Astrocyte of the spinal cord (primary cell): Measurements from ENCODE around the gene FLT4.
"Not testable (repeated sequence)": the region's sequence is repeated elsewhere in the genome, so short reads cannot be mapped to it uniquely, and the experiment has no call there.

Experiments used
- DNase-seq: peaks from one replicate; pipeline ENCODE4 v3.0.0; 2011; ENCODE audit warnings: low read depth, low spot score
- H3K4me3 ChIP-seq: 2 replicates; pipeline ENCODE4 v1.5.1; 2011; ENCODE audit warnings: low read depth, mild to moderate bottlenecking, low read length, moderate library complexity
- CTCF ChIP-seq: IDR thresholded peaks from 2 replicates; pipeline ENCODE4 v1.5.1; 2012; ENCODE audit warnings: low read depth, mild to moderate bottlenecking, low read length, inconsistent platforms
- in situ Hi-C: cut with HindIII; loops from 2 replicates; pipeline ENCODE4 v1.10.0; 2017; ENCODE audit warnings: low sequenced_read_pairs

FLT4 gene

GRCh38 chr5:180668835-180669596 is 19.6 kb upstream of the FLT4 start:
- no peak overlapping the region for H3K4me3 ChIP-seq
- no peak for DNase-seq
- in situ Hi-C loops = no loop called here
- TF ChIP-seq CTCF = no peak

- no peak overlapping the region for H3K4me3 ChIP-seq
- no peak for TF ChIP-seq CTCF
- in situ Hi-C loops = no loop called here
- no peak for DNase-seq
Observed at GRCh38 chr5:180666812-180667211, 17.4 kb upstream of the FLT4 start.

- DNase-seq = no peak
- TF ChIP-seq CTCF = no peak
- in situ Hi-C loops = no loop called here
- no peak overlapping the region for H3K4me3 ChIP-seq
Observed at GRCh38 chr5:180665682-180666404, 16.4 kb upstream of the FLT4 start.

GRCh38 chr5:180658774-180659564 is 9.6 kb upstream of the FLT4 start:
- in situ Hi-C loops = no loop called here
- no peak overlapping the region for H3K4me3 ChIP-seq
- no peak for TF ChIP-seq CTCF
- no peak for DNase-seq

GRCh38 chr5:180655243-180655642 is 5.8 kb upstream of the FLT4 start:
- DNase-seq, in situ Hi-C loops, H3K4me3 ChIP-seq: not testable (repeated sequence)

GRCh38 chr5:180652771-180653170 is 3.4 kb upstream of the FLT4 start:
- in situ Hi-C loops = no loop called here

More at GRCh38 chr5:180652771-180653170, 3.4 kb upstream of the FLT4 start:
- DNase-seq = no peak
- TF ChIP-seq CTCF = no peak
- no peak overlapping the region for H3K4me3 ChIP-seq
